Calu3 (cell line): Measurements from ENCODE around the gene LRP6. TPM values are rescaled to one million over a fixed set of nuclear protein-coding genes. Genes with fewer than 3 reads are reported as not detected.

Experiments
- BruUV-seq: library from RNA; stranded (reverse); fragments of 400-500 nt; replicated peaks from 2 replicates; lab custom pipeline; 2021; lab: Mats Ljungman, UMichigan
- CTCF ChIA-PET: fragments of 300-600 bp; sonication (Branson Sonifier 250); formaldehyde crosslinking; loops from one replicate; lab custom pipeline; 2022; ENCODE audit warnings: antibody characterized with exemption; lab: Charles Lee
- DNase-seq: peaks from one replicate; pipeline ENCODE4 v3.0.0; 2022
- H3K27ac Mint-ChIP-seq: one replicate; pipeline ENCODE4 v1.8.0; 2022; ENCODE audit warnings: mixed read lengths; ENCODE audit not compliant: unreplicated experiment
- H3K27me3 Mint-ChIP-seq: one replicate; pipeline ENCODE4 v1.8.0; 2022; ENCODE audit warnings: mixed read lengths; ENCODE audit not compliant: unreplicated experiment
- H3K36me3 Mint-ChIP-seq: one replicate; pipeline ENCODE4 v1.8.0; 2022; ENCODE audit warnings: mild to moderate bottlenecking, moderate library complexity, mixed read lengths; ENCODE audit not compliant: insufficient read depth, unreplicated experiment
- H3K4me1 Mint-ChIP-seq: one replicate; pipeline ENCODE4 v1.8.0; 2022; ENCODE audit warnings: mild to moderate bottlenecking, low read depth, mixed read lengths; ENCODE audit not compliant: unreplicated experiment
- H3K4me3 Mint-ChIP-seq: one replicate; pipeline ENCODE4 v1.8.0; 2022; ENCODE audit warnings: mild to moderate bottlenecking, low read depth, moderate library complexity, mixed read lengths; ENCODE audit not compliant: unreplicated experiment
- H3K9me3 Mint-ChIP-seq: one replicate; pipeline ENCODE4 v1.8.0; 2022; ENCODE audit warnings: low read depth, mixed read lengths; ENCODE audit not compliant: unreplicated experiment
- CTCF ChIP-seq: fragments of 200-600 bp; IDR thresholded peaks from one replicate; pipeline ENCODE4 v1.8.0; 2022; ENCODE audit warnings: antibody characterized with exemption; ENCODE audit not compliant: unreplicated experiment
- intact Hi-C: fragments of 100-400 bp; cut with micrococcal nuclease; formaldehyde crosslinking; loops from one replicate; pipeline ENCODE4 v1.10.0; 2022; ENCODE audit not compliant: unreplicated experiment
- total RNA-seq: library from RNA; stranded (reverse); gene quantifications from 2 replicates; pipeline ENCODE4 v1.2.3, GENCODE V29; 2022

The LRP6 gene
- total RNA-seq, 1 experiment from 2014 or later = 74.8 TPM

- Mint-ChIP-seq H3K27ac (no peak overlapping the region), H3K9me3 (no peaks in the 10 kb centered on the region), H3K36me3 (no peaks in the 10 kb centered on the region), H3K4me3 (no peak overlapping the region), H3K27me3 (no peaks in the 10 kb centered on the region), H3K4me1 (peaks cover 50% of the 10 kb centered on the region)
- BruUV-seq = no TSS peak
- intact Hi-C loops = loop anchor here (5.0 kb wide), 1 partner anchor 42 kb away; no protein-coding TSS in a partner anchor
- no peak for DNase-seq
- TF ChIP-seq CTCF = no peak
- CTCF ChIA-PET = interaction anchor here (0.6 kb wide), 1 partner anchor 38 kb away, joined by 3 read pairs; no protein-coding TSS in a partner anchor
These were observed 42.5 kb downstream of the LRP6 start for GRCh38 chr12:12224240-12224940.

GRCh38 chr12:12221560-12221959 lies 45.3 kb downstream of the LRP6 start:
- no peak for DNase-seq
- BruUV-seq = no TSS peak
- no peaks in the 10 kb centered on the region for H3K9me3 Mint-ChIP-seq
- H3K4me3 Mint-ChIP-seq = no peak overlapping the region
- intact Hi-C loops = loop anchor here (5.0 kb wide), 1 partner anchor 39 kb away; no protein-coding TSS in a partner anchor
- CTCF ChIA-PET = no interaction called here
- no peaks in the 10 kb centered on the region for H3K27me3 Mint-ChIP-seq
- TF ChIP-seq CTCF = no peak
- no peak overlapping the region for H3K27ac Mint-ChIP-seq
- H3K4me1 Mint-ChIP-seq = peaks cover 75% of the 10 kb centered on the region
- no peaks in the 10 kb centered on the region for H3K36me3 Mint-ChIP-seq

GRCh38 chr12:12219664-12220063 lies 47.2 kb downstream of the LRP6 start:
- H3K27ac Mint-ChIP-seq = no peak overlapping the region
- BruUV-seq = no TSS peak
- CTCF ChIA-PET = interaction anchor here (1.0 kb wide), 1 partner anchor 10 kb away, joined by 4 read pairs; no protein-coding TSS in a partner anchor

GRCh38 chr12:12217018-12217359 lies 49.9 kb downstream of the LRP6 start:
- H3K4me3 Mint-ChIP-seq = no peak overlapping the region
- H3K27me3 Mint-ChIP-seq = no peaks in the 10 kb centered on the region
- H3K27ac Mint-ChIP-seq = peak overlapping the region; percentile 91
- CTCF ChIA-PET = no interaction called here
- BruUV-seq = no TSS peak
- peaks cover 91% of the 10 kb centered on the region for H3K4me1 Mint-ChIP-seq
- no peak for TF ChIP-seq CTCF
- H3K36me3 Mint-ChIP-seq = no peaks in the 10 kb centered on the region
- H3K9me3 Mint-ChIP-seq = no peaks in the 10 kb centered on the region
- no peak for DNase-seq
- intact Hi-C loops = no loop called here

More at GRCh38 chr12:12219664-12220063, 47.2 kb downstream of the LRP6 start:
- no peaks in the 10 kb centered on the region for H3K9me3 Mint-ChIP-seq
- H3K36me3 Mint-ChIP-seq = no peaks in the 10 kb centered on the region
- no peak for DNase-seq
- H3K27me3 Mint-ChIP-seq = no peaks in the 10 kb centered on the region
- intact Hi-C loops = loop anchor here (5.0 kb wide), 1 partner anchor 37 kb away; no protein-coding TSS in a partner anchor
- H3K4me3 Mint-ChIP-seq = no peak overlapping the region
- peaks cover 80% of the 10 kb centered on the region for H3K4me1 Mint-ChIP-seq
- no peak for TF ChIP-seq CTCF
